Measurements from ENCODE around the gene CLDN14.

The CLDN14 gene

GRCh38 chr21:36461918-36462486, 17.9 kb downstream of the CLDN14 start:
- Mint-ChIP-seq H3K36me3 (ENCODE audit: insufficient read depth) (no peaks in the 10 kb centered on the region), H3K9me3 (no peaks in the 10 kb centered on the region), H3K27me3 (peaks cover 57% of the 10 kb centered on the region), H3K27ac (ENCODE audit: low read depth) (no peak overlapping the region), H3K4me1 (no peaks in the 10 kb centered on the region), H3K4me3 (no peak overlapping the region)
- ATAC-seq (replicated peaks; ENCODE audit: extremely low read depth, poor library complexity, severe bottlenecking), result no peak
- no peak for DNase-seq (ENCODE audit: low spot score in 2 of 2)

DNA sequence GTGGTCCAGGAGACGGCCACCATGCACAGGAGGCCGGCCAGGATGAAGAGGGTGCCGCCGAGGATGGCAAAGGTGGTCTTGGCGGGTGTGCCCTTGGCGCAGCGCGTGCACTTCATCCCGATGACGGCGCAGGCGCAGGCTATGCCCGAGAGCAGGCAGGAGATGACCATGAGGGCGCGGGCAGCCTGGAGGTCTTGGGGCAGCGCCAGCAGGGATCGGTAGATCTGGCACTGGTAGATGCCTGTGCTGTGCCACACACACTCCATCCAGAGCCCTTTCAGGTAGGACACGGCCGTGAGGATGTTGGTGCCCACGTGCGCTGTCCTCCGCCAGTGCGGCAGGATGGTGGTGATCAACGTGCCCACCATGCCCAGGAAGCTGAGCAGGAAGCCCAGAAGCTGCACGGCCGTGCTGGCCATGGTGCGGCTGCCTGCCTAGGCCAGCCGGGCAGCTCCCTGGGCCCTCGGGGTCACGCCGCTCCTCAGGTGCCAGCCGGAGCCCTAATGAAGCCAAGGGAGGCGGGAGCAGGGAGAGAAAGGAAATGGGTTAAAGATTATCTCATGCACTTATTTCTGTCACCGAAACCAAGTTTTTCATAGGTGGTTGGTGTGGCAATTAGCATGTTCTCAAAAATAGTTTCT, 18.5 kb downstream of the CLDN14 start:
- H3K36me3 Mint-ChIP-seq (ENCODE audit: insufficient read depth), result no peaks in the 10 kb centered on the region
- no peak overlapping the region for H3K27ac Mint-ChIP-seq (ENCODE audit: low read depth)
- DNase-seq (ENCODE audit: low spot score in 2 of 2) (no peak), ATAC-seq (replicated peaks; ENCODE audit: extremely low read depth, poor library complexity, severe bottlenecking) (no peak)
- H3K4me3 Mint-ChIP-seq, result no peak overlapping the region
- H3K9me3 Mint-ChIP-seq, result no peaks in the 10 kb centered on the region
- no peaks in the 10 kb centered on the region for H3K4me1 Mint-ChIP-seq
- H3K27me3 Mint-ChIP-seq, result peaks cover 51% of the 10 kb centered on the region

DNA sequence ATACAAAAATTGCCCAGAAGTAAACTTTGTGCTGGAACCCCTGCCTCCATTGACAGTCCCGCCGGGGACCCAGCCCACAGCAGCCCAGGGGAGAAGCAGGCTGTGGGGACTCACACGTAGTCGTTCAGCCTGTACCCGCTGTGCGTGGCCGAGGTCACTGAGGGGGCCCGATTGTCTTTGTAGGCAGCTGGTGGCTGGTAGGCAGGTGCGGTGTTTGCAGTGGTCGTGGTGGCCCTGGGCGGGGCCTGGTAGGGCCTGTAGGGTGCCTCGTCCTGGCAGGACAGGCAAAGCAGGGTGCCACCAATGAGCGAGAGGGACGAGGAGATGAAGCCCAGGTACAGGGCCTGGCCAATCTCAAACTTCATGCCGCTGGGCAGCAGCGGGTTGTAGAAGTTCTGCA, 19.1 kb downstream of the CLDN14 start:
- H3K36me3 Mint-ChIP-seq (ENCODE audit: insufficient read depth), result no peaks in the 10 kb centered on the region
- H3K4me1 Mint-ChIP-seq, result no peaks in the 10 kb centered on the region
- peaks cover 50% of the 10 kb centered on the region for H3K27me3 Mint-ChIP-seq
- H3K9me3 Mint-ChIP-seq, result no peaks in the 10 kb centered on the region
- DNase-seq (ENCODE audit: low spot score in 2 of 2), result no peak
- ATAC-seq (replicated peaks; ENCODE audit: extremely low read depth, poor library complexity, severe bottlenecking), result no peak
- H3K27ac Mint-ChIP-seq (ENCODE audit: low read depth), result no peak overlapping the region
- no peak overlapping the region for H3K4me3 Mint-ChIP-seq

DNA sequence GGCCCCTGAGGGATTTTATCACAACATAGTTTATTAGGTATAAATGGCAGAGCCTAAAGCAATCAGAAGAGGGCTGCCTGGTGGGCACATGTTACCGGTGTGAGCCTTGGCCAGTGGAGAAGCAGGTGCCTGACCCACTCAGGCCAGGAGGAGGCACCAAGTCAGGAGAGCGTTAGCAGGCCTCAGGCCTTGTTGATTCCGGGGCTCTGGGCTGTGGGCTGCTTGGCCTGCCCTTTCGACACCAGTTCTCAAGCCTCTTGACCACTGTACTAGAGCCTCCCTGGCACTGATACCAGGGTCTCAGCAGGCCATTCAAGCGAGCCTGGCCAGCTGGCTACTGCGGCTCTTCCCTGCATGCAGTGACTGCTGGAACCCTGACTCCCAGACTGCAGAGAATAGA, 20.8 kb downstream of the CLDN14 start:
- no peaks in the 10 kb centered on the region for H3K4me1 Mint-ChIP-seq
- ATAC-seq (replicated peaks; ENCODE audit: extremely low read depth, poor library complexity, severe bottlenecking) (no peak), DNase-seq (ENCODE audit: low spot score in 2 of 2) (no peak)
- no peaks in the 10 kb centered on the region for H3K36me3 Mint-ChIP-seq (ENCODE audit: insufficient read depth)
- H3K9me3 Mint-ChIP-seq, result no peaks in the 10 kb centered on the region
- no peak overlapping the region for H3K4me3 Mint-ChIP-seq
- H3K27ac Mint-ChIP-seq (ENCODE audit: low read depth), result no peak overlapping the region
- H3K27me3 Mint-ChIP-seq, result peaks cover 40% of the 10 kb centered on the region

DNA sequence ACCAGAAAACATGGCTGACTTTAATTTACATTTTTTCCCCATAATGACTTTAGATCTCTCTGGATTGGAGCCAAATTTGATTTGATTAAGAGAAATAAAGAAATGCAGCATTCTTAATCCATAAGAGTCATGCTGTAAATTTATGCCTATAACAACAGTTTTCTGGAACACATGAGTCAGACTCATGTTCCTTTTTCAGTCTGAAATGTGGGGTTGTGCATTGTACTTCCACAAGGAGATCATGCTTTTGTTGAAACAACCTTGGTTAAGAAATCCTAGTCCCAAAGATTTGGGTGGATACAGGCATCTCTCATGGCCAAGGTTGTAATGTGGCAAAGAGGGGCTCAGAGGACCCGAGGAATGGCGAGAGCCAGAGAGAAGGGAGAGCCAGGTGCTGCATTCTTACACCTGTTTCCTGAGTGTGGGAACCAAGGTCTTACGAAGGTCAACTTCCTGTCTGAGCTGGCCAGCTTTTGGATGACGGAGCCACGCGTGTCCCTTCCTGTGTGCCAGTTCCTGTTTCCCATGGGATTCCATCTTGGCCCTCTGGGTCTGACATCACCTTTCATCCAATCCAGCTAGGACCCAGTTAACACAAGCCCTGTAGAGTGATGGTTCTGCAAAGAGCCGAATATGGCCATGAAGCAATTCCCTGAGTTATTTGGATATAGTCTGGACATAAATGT, 23.1 kb downstream of the CLDN14 start:
- ATAC-seq (replicated peaks; ENCODE audit: extremely low read depth, poor library complexity, severe bottlenecking), result no peak
- Mint-ChIP-seq H3K9me3 (no peaks in the 10 kb centered on the region), H3K27me3 (peaks cover 35% of the 10 kb centered on the region)

DNA sequence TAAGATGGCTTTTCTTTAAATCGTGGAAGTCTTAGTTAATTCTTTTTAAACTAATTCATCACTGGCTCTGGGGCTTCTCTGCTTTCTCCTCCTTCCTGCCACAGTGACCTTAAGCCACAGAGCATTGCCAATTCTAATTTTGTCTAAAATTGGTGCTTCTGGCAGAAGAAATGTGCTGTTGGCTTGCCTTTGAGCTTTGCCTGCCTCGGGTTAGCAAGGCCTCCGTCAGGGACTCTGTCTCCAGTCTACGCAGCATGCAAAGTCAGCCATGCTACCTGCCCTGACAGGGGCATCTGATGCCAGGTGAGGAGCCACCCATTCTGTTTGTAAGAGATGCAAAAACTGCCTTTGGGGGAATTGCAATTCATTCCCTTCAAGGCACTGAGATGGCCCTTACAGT, 25.2 kb downstream of the CLDN14 start:
- H3K9me3 Mint-ChIP-seq, result no peaks in the 10 kb centered on the region
- DNase-seq (ENCODE audit: low spot score in 2 of 2) (no peak), ATAC-seq (replicated peaks; ENCODE audit: extremely low read depth, poor library complexity, severe bottlenecking) (no peak)
- H3K27me3 Mint-ChIP-seq, result peaks cover 23% of the 10 kb centered on the region
- no peak overlapping the region for H3K4me3 Mint-ChIP-seq
- no peaks in the 10 kb centered on the region for H3K4me1 Mint-ChIP-seq
- no peaks in the 10 kb centered on the region for H3K36me3 Mint-ChIP-seq (ENCODE audit: insufficient read depth)
- no peak overlapping the region for H3K27ac Mint-ChIP-seq (ENCODE audit: low read depth)

More for the DNA sequence above, 23.1 kb downstream of the CLDN14 start:
- no peaks in the 10 kb centered on the region for H3K36me3 Mint-ChIP-seq (ENCODE audit: insufficient read depth)
- H3K4me1 Mint-ChIP-seq, result no peaks in the 10 kb centered on the region
- H3K27ac Mint-ChIP-seq (ENCODE audit: low read depth), result no peak overlapping the region
- DNase-seq (ENCODE audit: low spot score in 2 of 2), result no peak
- no peak overlapping the region for H3K4me3 Mint-ChIP-seq

DNA sequence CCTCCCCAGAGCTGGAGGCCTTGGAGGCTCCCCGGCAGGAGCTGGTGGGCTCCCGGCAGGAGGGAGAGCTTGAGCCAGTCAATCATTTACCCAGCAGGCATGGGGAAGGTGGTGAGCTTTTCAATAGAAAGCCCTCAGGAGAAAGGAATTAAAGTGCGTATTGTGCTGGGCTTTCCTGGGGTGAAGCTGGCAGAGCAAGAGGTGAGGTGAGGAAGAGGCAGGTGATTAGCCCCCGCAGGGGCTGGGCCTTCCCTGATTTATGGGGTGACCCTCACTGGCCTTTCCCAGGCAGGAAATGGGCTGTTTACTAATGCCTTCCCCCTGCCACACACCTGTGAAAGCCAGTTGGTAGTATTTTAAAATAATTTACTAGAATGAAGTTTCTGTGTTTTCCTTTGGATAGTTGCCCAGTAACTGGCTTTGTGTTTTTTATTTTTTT, 25.8 kb downstream of the CLDN14 start:
- Mint-ChIP-seq H3K9me3 (no peaks in the 10 kb centered on the region), H3K4me1 (no peaks in the 10 kb centered on the region), H3K27me3 (peaks cover 23% of the 10 kb centered on the region), H3K4me3 (no peak overlapping the region), H3K27ac (ENCODE audit: low read depth) (no peak overlapping the region), H3K36me3 (ENCODE audit: insufficient read depth) (no peaks in the 10 kb centered on the region)
- ATAC-seq (replicated peaks; ENCODE audit: extremely low read depth, poor library complexity, severe bottlenecking) (no peak), DNase-seq (ENCODE audit: low spot score in 2 of 2) (no peak)

- Mint-ChIP-seq H3K4me3 (no peak overlapping the region), H3K27me3 (peaks cover 24% of the 10 kb centered on the region), H3K36me3 (ENCODE audit: insufficient read depth) (no peaks in the 10 kb centered on the region), H3K9me3 (no peaks in the 10 kb centered on the region), H3K27ac (ENCODE audit: low read depth) (no peak overlapping the region), H3K4me1 (no peaks in the 10 kb centered on the region)
- no peak for ATAC-seq (replicated peaks; ENCODE audit: extremely low read depth, poor library complexity, severe bottlenecking)
- no peak for DNase-seq (ENCODE audit: low spot score in 2 of 2)
These were observed 27.6 kb downstream of the CLDN14 start for GRCh38 chr21:36452281-36452825.

DNA sequence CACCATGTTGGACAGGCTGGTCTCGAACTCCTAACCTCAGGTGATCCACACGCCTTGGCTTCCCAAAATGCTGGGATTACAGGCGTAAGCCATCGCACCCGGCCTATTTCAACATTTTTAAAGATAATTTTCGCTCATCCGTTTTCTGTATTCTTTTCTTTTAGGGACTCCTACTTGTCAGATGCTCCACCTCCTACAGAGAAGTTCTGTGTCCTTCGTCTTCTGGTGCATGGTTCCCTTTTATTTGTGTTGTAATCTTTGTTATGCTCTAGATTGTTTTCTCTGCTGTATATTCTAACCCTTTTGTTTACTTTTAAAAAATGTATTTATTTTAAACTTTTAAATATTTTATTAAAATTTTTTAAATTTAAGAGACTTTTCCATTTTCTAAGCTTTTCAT, 28.4 kb downstream of the CLDN14 start:
- Mint-ChIP-seq H3K9me3 (no peaks in the 10 kb centered on the region), H3K4me3 (no peak overlapping the region), H3K27ac (ENCODE audit: low read depth) (no peak overlapping the region), H3K27me3 (peaks cover 33% of the 10 kb centered on the region), H3K4me1 (no peaks in the 10 kb centered on the region), H3K36me3 (ENCODE audit: insufficient read depth) (no peaks in the 10 kb centered on the region)
- no peak for DNase-seq (ENCODE audit: low spot score in 2 of 2)
- no peak for ATAC-seq (replicated peaks; ENCODE audit: extremely low read depth, poor library complexity, severe bottlenecking)

DNA sequence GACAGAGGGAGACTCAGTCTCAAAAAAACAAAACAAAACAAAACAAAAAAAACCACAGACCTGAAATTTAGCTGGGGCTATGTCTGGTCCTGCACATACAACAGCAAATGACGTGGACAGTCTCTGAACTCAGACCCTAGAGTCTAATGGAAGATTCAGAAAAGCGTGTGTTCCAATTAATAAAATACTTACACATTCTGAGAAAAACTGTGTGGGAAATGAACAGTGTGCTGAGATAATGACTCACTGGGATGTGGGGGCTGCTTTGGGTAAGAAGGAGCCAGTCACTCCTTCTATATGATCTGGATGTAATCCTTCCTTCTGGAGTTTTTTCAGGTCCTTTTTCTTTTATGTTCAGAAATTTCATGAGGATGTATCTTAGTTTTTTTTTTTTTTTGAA, 29.4 kb downstream of the CLDN14 start:
- Mint-ChIP-seq H3K36me3 (ENCODE audit: insufficient read depth) (no peaks in the 10 kb centered on the region), H3K9me3 (no peaks in the 10 kb centered on the region), H3K4me1 (no peaks in the 10 kb centered on the region), H3K4me3 (no peak overlapping the region), H3K27me3 (peaks cover 30% of the 10 kb centered on the region), H3K27ac (ENCODE audit: low read depth) (no peak overlapping the region)
- ATAC-seq (replicated peaks; ENCODE audit: extremely low read depth, poor library complexity, severe bottlenecking) (no peak), DNase-seq (ENCODE audit: low spot score in 2 of 2) (no peak)

DNA sequence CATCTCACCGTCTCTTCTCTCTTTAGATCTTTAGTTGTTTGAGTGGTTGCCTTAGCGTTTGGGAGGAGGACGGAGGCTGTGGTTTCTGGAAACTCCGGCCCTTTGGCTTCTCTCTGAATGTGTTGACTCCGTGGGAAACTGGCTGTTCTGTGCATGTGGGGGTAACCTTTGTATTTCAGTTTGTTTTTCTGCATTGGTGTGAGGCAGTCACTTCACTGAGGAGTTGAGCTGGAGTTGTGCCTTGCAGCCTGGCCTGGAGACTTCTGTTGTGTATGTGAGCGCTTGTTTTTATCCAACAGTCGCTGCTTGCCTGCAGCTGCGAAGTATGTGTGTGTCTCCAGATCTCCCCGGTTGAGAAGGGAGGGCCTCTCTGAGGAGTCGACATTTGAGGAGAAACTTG, 33.6 kb downstream of the CLDN14 start:
- H3K36me3 Mint-ChIP-seq (ENCODE audit: insufficient read depth), result no peaks in the 10 kb centered on the region
- DNase-seq (ENCODE audit: low spot score in 2 of 2) (no peak), ATAC-seq (replicated peaks; ENCODE audit: extremely low read depth, poor library complexity, severe bottlenecking) (no peak)
- no peaks in the 10 kb centered on the region for H3K9me3 Mint-ChIP-seq
- H3K27ac Mint-ChIP-seq (ENCODE audit: low read depth), result no peak overlapping the region
- no peak overlapping the region for H3K4me3 Mint-ChIP-seq
- H3K27me3 Mint-ChIP-seq, result peaks cover 39% of the 10 kb centered on the region
- no peaks in the 10 kb centered on the region for H3K4me1 Mint-ChIP-seq

- Mint-ChIP-seq H3K27ac (ENCODE audit: low read depth) (no peak overlapping the region), H3K27me3 (peaks cover 31% of the 10 kb centered on the region), H3K4me3 (no peak overlapping the region), H3K36me3 (ENCODE audit: insufficient read depth) (no peaks in the 10 kb centered on the region), H3K9me3 (no peaks in the 10 kb centered on the region), H3K4me1 (no peaks in the 10 kb centered on the region)
- DNase-seq (ENCODE audit: low spot score in 2 of 2) (no peak), ATAC-seq (replicated peaks; ENCODE audit: extremely low read depth, poor library complexity, severe bottlenecking) (no peak)
These were observed 38.2 kb downstream of the CLDN14 start for GRCh38 chr21:36441715-36442114.

DNA sequence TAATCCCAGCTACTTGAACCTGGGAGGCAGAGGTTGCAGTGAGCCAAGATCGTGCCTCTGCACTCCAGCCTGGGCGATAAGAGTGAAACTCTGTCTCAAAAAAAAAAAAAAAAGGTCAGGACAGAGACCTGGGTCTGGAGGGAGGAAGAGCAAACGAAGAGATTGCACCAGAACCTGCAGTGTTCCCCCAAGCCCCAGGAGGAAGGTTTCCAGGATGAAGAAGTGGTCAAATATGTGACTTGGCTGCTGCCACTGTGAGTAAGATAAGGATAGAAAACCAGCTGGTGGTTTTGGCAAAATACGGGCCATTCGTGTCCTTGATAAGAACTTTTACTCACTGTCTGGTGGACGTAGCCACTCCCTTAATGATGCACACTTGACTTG, 42.2 kb downstream of the CLDN14 start:
- Mint-ChIP-seq H3K9me3 (no peaks in the 10 kb centered on the region), H3K4me3 (no peak overlapping the region), H3K36me3 (ENCODE audit: insufficient read depth) (no peaks in the 10 kb centered on the region), H3K27ac (ENCODE audit: low read depth) (no peak overlapping the region), H3K4me1 (no peaks in the 10 kb centered on the region), H3K27me3 (peaks cover 29% of the 10 kb centered on the region)
- DNase-seq (ENCODE audit: low spot score in 2 of 2) (no peak), ATAC-seq (replicated peaks; ENCODE audit: extremely low read depth, poor library complexity, severe bottlenecking) (no peak)

All from central memory CD8-positive, alpha-beta T cell (primary cell).